Posterior vena cava (tissue), 2 donors: ENCODE measurements around the gene ASTN2. TPM values are rescaled to one million over a fixed set of nuclear protein-coding genes. Genes with fewer than 3 reads are reported as not detected.

Experiments used
- DNase-seq: peaks from one replicate; pipeline ENCODE4 v3.0.0-alpha.2; 2020; ENCODE audit warnings: low spot score
- intact Hi-C, 2 donors: fragments of 100-400 bp; cut with DNase I; formaldehyde crosslinking; loops; one replicate each; pipeline versions ENCODE4 v1.14.1 to v1.14.2; 2022 to 2023
- total RNA-seq, 2 donors: library from RNA; stranded (reverse); fragmentation: NEBNext Ultra II Directional; extraction: Animal tissue kit (Norgen Biotek cat#: 25700); gene quantifications; one replicate each; pipeline ENCODE4 v1.2.1, GENCODE V29; 2021
- donor health status: DM: yes; HTN: yes; CAD: no.
- donor health status: DM: yes; HTN: yes; CAD: no.

The ASTN2 gene
- total RNA-seq, 2 donors from 2014 or later: 4.3 to 5.8 TPM

- no peak for DNase-seq
- intact Hi-C loops: no loop called here
Observed at GRCh38 chr9:117204971-117205370, 209.9 kb downstream of the ASTN2 start.

- no peak for DNase-seq
- intact Hi-C loops: no loop called here
Observed at GRCh38 chr9:117191504-117192261, 223.2 kb downstream of the ASTN2 start.

GRCh38 chr9:117189121-117189520 lies 225.7 kb downstream of the ASTN2 start:
- no peak for DNase-seq
- intact Hi-C loops: no loop called here

- intact Hi-C loops: no loop called here
- no peak for DNase-seq
Observed at GRCh38 chr9:117188394-117188793, 226.5 kb downstream of the ASTN2 start.

GRCh38 chr9:117187498-117187897 lies 227.4 kb downstream of the ASTN2 start:
- no peak for DNase-seq

GRCh38 chr9:117184173-117184572 lies 230.7 kb downstream of the ASTN2 start:
- intact Hi-C loops: no loop called here
- no peak for DNase-seq

More at GRCh38 chr9:117187498-117187897, 227.4 kb downstream of the ASTN2 start:
- intact Hi-C loops: no loop called here

GRCh38 chr9:117182046-117182445 lies 232.8 kb downstream of the ASTN2 start:
- intact Hi-C loops: no loop called here
- no peak for DNase-seq

- intact Hi-C loops: no loop called here
- no peak for DNase-seq
Observed at GRCh38 chr9:117180896-117181445, 233.9 kb downstream of the ASTN2 start.

- DNase-seq: no peak
- intact Hi-C loops: no loop called here
Observed at GRCh38 chr9:117178596-117179375, 236.1 kb downstream of the ASTN2 start.

- no peak for DNase-seq
- intact Hi-C loops: no loop called here
Observed at GRCh38 chr9:117170567-117170966, 244.3 kb downstream of the ASTN2 start.

- no peak for DNase-seq
- intact Hi-C loops: no loop called here
Observed at GRCh38 chr9:117169089-117169621, 245.7 kb downstream of the ASTN2 start.

GRCh38 chr9:117164512-117164911 lies 250.3 kb downstream of the ASTN2 start:
- intact Hi-C loops: no loop called here
- DNase-seq: no peak

- no peak for DNase-seq
- intact Hi-C loops: no loop called here
Observed at GRCh38 chr9:117160254-117160653, 254.6 kb downstream of the ASTN2 start.

GRCh38 chr9:117156771-117157535 lies 257.9 kb downstream of the ASTN2 start:
- intact Hi-C loops: loop anchor here in 1 of 2 donors (5.0 kb wide), 1 partner anchor 980 kb away; no protein-coding TSS in a partner anchor
- no peak for DNase-seq

GRCh38 chr9:117156144-117156688 lies 258.6 kb downstream of the ASTN2 start:
- DNase-seq: no peak

GRCh38 chr9:117153021-117153420 lies 261.8 kb downstream of the ASTN2 start:
- no peak for DNase-seq

More at GRCh38 chr9:117156144-117156688, 258.6 kb downstream of the ASTN2 start:
- intact Hi-C loops: loop anchor here in 1 of 2 donors (5.0 kb wide), 1 partner anchor 979 kb away; no protein-coding TSS in a partner anchor

GRCh38 chr9:117151716-117152115 lies 263.1 kb downstream of the ASTN2 start:
- intact Hi-C loops: no loop called here
- DNase-seq: no peak

More at GRCh38 chr9:117153021-117153420, 261.8 kb downstream of the ASTN2 start:
- intact Hi-C loops: no loop called here

- DNase-seq: no peak
Observed at GRCh38 chr9:117149996-117150395, 264.9 kb downstream of the ASTN2 start.

More at GRCh38 chr9:117149996-117150395, 264.9 kb downstream of the ASTN2 start:
- intact Hi-C loops: no loop called here
